ENCODE results near the gene COLEC12.

COLEC12 gene

DNA sequence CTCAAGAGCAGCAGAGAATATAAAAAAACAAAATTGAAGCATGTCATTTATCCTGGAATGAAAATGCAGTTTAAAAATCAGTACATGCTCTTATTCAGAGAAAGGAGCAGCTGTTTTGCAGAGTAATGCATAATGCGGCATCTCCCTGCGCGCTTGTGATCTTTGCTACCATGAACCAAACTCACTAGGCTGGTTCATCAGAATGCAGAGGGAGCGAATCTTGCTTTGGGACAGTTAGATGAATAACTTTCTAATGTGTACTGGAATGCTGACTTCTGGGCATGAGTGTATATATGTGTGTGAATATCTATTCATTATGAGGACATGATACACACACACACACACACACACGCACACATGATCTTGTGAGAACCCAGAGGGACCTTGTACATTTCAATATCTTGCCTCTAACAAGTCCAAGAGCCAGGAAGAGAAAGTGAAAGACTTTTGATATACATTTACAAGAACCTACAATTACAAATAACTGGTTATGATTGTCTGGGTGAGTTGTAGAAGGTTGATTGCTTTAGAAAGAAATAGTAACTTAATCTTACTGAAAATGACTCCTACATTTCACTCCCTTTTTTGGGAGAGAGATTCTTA, 178.5 kb downstream of the COLEC12 start (continued):
- TF ChIP-seq TOX (CRISPR knock-in tag; IDR thresholded peaks at IDR 0.05; ENCODE audit: borderline replicate concordance): no peak
- no peak for TF ChIP-seq POU6F1 (CRISPR knock-in tag; IDR thresholded peaks at IDR 0.05; ENCODE audit: borderline replicate concordance, low read depth)

GRCh38 chr18:320155-320554, 180.3 kb downstream of the COLEC12 start:
- TF ChIP-seq ZFP30 (CRISPR knock-in tag; IDR thresholded peaks at IDR 0.05) (no peak), BACH2 (CRISPR knock-in tag; IDR thresholded peaks at IDR 0.05; ENCODE audit: borderline replicate concordance) (no peak), CREB5 (CRISPR knock-in tag; IDR thresholded peaks at IDR 0.05; ENCODE audit: low read depth) (no peak), ARNTL (CRISPR knock-in tag; IDR thresholded peaks at IDR 0.05; ENCODE audit: borderline replicate concordance, low read depth) (no peak), RARB (CRISPR knock-in tag; IDR thresholded peaks at IDR 0.05) (no peak), PPARA (CRISPR knock-in tag; IDR thresholded peaks at IDR 0.05; ENCODE audit: borderline replicate concordance) (no peak), POU6F1 (CRISPR knock-in tag; IDR thresholded peaks at IDR 0.05; ENCODE audit: borderline replicate concordance, low read depth) (no peak), ZNF70 (CRISPR knock-in tag; IDR thresholded peaks at IDR 0.05) (no peak), OSR1 (CRISPR knock-in tag; IDR thresholded peaks at IDR 0.05) (no peak), ZNF8 (CRISPR knock-in tag; IDR thresholded peaks at IDR 0.05) (no peak), SNAI2 (CRISPR knock-in tag; IDR thresholded peaks at IDR 0.05) (no peak), ZC3H10 (CRISPR knock-in tag; IDR thresholded peaks at IDR 0.05) (no peak), ESRRG (CRISPR knock-in tag; IDR thresholded peaks at IDR 0.05) (no peak), CSDC2 (CRISPR knock-in tag; IDR thresholded peaks at IDR 0.05) (no peak), ZNF565 (CRISPR knock-in tag; conservative IDR thresholded peaks at IDR 0.05; ENCODE audit: low read depth) (no peak), TSHZ2 (CRISPR knock-in tag; IDR thresholded peaks at IDR 0.05) (no peak), TCF4 (CRISPR knock-in tag; IDR thresholded peaks at IDR 0.05; ENCODE audit: borderline replicate concordance) (no peak), ISL1 (CRISPR knock-in tag; IDR thresholded peaks at IDR 0.05) (no peak)
- TF ChIP-seq, protein P1, sequence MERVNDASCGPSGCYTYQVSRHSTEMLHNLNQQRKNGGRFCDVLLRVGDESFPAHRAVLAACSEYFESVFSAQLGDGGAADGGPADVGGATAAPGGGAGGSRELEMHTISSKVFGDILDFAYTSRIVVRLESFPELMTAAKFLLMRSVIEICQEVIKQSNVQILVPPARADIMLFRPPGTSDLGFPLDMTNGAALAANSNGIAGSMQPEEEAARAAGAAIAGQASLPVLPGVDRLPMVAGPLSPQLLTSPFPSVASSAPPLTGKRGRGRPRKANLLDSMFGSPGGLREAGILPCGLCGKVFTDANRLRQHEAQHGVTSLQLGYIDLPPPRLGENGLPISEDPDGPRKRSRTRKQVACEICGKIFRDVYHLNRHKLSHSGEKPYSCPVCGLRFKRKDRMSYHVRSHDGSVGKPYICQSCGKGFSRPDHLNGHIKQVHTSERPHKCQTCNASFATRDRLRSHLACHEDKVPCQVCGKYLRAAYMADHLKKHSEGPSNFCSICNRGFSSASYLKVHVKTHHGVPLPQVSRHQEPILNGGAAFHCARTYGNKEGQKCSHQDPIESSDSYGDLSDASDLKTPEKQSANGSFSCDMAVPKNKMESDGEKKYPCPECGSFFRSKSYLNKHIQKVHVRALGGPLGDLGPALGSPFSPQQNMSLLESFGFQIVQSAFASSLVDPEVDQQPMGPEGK (CRISPR knock-in tag; IDR thresholded peaks at IDR 0.05; ENCODE audit: borderline replicate concordance): no peak
- TF ChIP-seq, protein P2, sequence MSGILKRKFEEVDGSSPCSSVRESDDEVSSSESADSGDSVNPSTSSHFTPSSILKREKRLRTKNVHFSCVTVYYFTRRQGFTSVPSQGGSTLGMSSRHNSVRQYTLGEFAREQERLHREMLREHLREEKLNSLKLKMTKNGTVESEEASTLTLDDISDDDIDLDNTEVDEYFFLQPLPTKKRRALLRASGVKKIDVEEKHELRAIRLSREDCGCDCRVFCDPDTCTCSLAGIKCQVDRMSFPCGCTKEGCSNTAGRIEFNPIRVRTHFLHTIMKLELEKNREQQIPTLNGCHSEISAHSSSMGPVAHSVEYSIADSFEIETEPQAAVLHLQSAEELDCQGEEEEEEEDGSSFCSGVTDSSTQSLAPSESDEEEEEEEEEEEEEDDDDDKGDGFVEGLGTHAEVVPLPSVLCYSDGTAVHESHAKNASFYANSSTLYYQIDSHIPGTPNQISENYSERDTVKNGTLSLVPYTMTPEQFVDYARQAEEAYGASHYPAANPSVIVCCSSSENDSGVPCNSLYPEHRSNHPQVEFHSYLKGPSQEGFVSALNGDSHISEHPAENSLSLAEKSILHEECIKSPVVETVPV (CRISPR knock-in tag; IDR thresholded peaks at IDR 0.05): no peak
- ATAC-seq: no peak

All from SK-N-SH treated with all-trans-retinoic acid at 6 μM for 48 hours (cell line).